Stimulated activated CD4-positive, alpha-beta T cell treated with anti-CD3 and anti-CD28 coated beads, Interleukin-2, amount 100 ng/mL, for 48 hours (primary cell): ENCODE measurements around the gene TNFRSF6B.
"Not testable (repeated sequence)": the region's sequence is repeated elsewhere in the genome, so short reads cannot be mapped to it uniquely, and the experiment has no call there.

Experiments
- DNase-seq, 2 donors: peaks; one replicate each; pipeline ENCODE4 v3.0.0-alpha.2; 2020

TNFRSF6B gene

DNA sequence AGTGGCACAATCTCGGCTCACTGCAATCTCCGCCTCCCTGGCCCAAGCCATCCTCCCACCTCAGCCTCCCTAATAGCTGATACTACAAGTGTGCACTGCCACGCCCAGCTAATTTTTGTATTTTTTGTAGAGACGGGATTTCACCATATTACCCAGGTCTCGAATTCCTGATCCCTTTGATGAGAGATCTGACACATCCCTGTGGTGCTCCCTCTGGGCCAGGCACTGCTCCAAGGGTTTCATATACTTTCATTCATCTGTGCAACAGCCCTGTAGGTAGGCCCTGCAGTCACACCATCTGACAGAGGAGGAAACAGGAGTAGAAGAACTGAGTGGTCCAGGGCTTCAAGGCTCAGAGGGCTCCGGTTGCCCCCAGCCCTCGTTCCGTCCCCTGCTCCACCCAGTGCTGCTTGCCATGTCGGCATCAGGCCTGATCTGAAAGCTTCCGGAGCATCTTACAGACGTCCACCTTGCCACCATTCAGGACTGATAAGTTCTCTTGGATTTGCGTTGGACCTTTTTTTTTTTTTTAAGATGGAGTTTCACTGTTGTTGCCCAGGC, 14.7 kb downstream of the TNFRSF6B start:
- DNase-seq: no peak

DNA sequence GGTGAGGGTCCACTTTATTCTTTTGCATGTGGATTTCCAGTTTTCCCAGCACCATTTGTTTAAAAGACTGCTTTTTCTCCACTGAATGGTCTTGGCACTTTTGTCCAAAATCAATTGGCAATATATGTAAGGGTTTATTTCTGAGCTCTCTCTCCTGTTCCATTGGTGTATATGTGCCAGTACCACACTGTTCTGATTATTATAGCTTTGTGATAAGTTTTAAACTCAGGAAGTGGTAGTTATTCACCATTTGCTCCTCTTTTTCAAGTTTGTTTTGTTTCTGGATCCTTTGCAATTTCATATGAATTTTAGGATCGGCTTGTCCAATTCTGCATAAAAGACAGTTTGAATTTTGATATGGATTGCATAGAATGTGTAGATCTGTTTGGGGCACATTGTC, 15.7 kb downstream of the TNFRSF6B start:
- no peak for DNase-seq

DNA sequence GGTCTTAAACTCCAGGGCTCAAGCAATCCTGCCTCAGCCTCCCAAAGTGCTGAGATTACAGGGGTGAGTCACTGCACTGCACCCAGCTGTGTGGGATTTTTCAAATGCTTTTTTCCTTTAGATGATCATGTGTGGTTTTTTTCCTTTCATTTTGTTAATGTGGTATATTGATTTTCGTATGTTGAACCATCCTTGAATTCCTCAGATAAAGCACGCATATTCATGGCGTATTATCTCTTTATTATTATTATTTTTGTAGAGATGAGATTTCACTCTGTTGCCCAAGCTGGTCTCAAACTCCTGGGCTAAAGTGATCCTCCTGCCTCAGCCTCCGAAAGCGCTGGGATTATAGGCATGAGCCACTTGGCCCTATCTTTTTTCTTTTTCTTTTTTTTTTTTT, 18.4 kb downstream of the TNFRSF6B start:
- DNase-seq: no peak

DNA sequence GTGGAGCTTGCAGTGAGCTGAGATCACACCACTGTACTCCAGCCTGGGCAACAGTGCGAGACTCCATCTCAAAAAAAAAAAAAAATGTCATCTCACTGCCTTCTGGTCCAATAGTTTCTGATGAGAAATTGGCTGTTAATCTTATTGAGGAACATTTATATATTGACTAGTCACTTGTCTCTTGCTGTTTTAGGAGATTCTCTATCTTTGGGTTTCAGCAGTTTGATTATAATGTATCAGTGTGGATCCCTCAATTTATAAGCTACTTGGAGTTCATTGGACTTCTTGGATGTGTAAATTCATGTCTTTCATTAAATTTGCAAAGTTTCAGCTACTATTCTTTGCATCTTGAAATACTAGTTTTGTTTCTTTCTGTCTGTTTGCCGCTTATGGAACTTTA, 22.5 kb downstream of the TNFRSF6B start:
- DNase-seq: no peak

DNA sequence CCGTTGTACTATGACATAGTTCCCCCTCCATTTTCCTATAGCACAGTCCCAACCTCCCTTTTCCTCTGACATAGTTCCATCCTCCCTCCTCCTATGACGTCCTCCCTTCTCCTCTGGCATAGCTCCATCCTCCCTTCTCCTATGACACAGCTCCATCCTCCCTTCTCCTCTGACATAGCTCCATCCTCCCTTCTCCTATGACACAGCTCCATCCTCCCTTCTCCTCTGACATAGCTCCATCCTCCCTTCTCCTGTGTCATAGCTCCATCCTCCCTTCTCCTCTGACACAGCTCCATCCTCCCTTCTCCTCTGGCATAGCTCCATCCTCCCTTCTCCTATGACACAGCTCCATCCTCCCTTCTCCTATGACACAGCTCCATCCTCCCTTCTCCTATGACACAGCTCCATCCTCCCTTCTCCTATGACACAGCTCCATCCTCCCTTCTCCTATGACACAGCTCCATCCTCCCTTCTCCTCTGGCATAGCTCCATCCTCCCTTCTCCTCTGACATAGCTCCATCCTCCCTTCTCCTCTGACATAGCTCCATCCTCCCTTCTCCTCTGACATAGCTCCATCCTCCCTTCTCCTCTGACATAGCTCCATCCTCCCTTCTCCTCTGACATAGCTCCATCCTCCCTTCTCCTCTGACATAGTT, 26.6 kb downstream of the TNFRSF6B start:
- DNase-seq: not testable (repeated sequence)

DNA sequence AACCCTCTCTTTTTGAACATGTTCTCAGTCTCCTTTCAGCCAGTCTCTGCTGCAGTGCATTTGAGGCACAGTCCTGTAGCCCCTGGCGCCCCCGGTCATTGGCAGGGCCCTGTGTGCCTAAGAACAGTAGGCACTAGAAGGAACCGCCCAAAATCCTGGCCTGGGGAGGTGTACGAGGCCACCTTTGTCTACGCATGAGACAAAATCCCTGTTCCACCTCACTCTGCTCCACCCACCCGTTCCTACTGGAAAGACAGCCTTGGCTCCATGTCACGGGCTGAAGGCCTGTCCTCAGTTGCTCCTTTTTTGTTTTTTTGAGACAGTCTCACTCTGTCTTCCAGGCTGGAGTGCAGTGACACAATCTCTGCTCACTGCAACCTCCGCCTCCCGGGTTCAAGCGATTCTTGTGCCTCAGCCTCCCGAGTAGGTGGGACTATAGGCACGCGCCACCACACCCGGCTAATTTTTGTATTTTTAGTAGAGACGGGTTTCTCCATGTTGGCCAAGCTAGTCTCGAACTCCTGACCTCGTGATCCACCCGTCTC, 33.8 kb downstream of the TNFRSF6B start:
- not testable (repeated sequence) for DNase-seq

DNA sequence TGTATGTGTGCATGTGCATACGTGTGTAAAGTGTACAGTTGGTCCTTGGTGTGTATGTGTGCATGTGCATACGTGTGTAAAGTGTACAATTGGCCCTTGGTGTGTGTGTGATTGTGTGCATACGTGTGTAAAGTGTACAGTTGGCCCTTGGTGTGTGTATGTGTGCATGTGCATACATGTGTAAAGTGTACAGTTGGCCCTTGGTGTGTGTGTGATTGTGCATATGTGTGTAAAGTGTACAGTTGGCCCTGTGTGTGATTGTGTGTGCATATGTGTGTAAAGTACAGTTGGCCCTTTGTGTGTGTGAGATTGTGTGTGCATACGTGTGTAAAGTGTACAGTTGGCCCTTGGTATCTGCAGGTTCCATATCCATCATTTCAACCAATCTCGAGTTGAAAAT, 35.0 kb downstream of the TNFRSF6B start:
- no peak for DNase-seq

DNA sequence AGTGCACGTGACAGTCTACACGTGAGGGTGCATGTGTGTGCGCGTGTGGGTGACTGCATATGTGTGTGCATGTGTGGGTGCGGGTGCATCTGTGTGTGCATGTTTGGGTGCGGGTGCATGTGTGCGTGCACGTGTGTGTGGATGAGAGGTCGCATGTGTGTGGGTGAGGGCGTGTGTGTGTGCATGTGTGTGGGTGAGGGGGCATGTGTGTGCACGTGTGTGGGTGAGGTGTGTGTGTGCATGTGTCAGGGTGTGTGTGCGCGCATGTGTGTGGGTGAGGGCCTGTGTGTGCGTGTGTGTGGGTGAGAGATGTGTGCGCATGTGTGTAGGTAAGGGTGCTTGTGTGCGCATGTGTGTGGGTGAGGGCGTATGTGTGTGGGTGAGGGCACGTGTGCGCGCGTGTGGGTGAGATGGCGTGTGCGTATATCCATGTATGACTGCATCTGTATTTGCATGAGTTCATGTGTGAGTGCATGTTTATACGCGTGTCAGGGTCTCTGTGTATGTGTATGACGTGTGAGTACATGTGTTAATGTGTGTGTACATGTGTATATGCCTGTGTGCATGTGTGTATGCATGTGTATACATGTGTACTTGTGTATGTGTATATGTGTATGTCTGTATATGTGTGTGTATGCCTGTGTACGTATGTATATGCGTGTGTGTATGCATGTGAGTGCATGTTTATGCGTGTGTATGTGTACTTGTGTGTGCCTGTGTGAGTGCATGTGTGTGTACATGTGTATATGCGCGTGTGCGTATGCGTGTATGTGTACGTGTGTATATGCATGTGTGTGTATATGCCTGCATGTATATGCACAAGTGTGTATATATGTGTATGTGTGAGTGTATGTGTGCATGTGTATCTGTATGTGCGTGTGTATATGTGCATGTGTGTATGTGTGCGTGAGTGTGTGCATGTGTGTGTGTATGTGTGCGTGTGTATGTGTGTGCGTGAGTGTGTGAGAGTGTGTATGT, 36.0 kb downstream of the TNFRSF6B start:
- no peak for DNase-seq

DNA sequence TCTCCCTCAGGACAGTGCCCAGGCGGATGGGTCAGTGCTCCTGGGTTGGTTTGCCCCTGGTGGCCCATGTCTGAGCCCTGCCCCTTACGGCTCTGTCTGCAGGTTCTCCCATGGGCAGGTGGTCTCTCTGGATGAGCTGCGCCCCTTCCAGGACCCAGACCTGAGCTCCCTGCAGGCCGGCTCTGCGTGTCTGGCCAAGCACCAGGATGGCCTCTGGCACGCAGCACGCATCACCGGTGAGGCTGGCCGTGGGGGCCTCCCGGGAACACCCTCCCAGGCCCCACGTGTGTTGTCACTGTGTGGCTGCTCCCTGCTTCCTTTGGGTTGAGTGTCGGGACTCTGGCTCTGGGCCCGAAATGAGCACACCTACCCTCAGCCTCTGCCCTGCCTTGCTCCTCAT, 36.7 kb downstream of the TNFRSF6B start:
- no peak for DNase-seq

DNA sequence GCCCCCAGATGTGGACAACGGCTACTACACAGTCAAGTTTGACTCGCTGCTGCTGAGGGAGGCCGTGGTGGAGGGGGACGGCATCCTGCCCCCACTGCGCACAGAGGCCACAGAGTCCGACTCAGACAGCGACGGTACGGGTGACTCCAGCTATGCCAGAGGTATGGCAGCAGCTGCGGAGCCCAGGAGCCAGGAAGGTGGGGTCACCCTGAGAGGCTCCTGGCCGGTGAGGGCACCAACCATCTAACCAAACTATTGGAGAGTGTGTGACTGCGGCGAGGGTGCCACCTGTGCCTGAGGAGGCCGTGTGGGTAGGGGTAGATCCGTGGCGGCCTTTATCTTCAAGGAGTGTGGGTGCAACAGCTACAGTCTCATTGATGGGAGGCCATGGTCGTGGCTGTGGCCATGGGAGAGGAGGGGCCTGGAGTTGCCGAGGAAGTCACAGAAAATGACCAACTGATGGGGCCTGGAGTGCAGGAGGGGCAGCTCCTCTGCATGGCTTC, 37.2 kb downstream of the TNFRSF6B start:
- DNase-seq: no peak

DNA sequence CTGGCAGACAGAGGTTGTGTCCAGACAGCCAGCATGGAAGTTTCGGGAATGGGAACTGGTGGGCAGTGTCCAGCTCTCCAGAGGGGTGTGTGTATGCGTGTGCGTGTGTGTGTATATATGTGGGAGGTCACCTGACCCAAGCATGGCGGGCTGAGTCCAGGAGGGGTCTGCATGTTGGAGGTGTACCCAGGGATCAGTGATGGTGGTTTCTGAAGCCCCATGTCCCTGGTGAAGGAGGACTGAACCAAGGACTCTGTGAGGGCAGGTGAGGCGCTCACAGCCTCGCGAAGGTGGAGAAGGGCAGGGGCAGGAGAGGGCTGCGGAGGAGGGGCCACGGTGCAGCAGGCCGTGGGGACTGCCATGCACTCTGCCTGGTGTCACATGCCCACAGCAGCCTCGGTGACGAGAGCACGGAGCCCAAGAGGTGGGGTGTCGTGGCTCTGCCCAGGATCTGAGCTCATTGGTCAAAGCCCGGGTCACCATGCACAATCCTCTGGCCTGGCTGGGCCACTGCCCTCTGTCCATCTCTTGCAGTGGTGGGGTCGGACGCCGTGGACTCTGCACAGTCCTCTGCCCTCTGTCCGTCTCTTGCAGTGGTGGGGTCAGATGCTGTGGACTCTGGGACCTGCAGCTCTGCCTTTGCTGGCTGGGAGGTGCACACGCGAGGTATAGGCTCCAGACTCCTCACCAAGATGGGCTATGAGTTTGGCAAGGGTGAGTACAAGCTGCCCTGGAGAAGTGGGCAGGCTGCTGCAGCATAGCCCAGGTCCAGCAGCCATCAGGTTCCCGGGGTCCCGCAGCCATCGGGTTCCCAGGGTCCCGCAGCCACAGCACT, 37.9 kb downstream of the TNFRSF6B start:
- no peak for DNase-seq

DNA sequence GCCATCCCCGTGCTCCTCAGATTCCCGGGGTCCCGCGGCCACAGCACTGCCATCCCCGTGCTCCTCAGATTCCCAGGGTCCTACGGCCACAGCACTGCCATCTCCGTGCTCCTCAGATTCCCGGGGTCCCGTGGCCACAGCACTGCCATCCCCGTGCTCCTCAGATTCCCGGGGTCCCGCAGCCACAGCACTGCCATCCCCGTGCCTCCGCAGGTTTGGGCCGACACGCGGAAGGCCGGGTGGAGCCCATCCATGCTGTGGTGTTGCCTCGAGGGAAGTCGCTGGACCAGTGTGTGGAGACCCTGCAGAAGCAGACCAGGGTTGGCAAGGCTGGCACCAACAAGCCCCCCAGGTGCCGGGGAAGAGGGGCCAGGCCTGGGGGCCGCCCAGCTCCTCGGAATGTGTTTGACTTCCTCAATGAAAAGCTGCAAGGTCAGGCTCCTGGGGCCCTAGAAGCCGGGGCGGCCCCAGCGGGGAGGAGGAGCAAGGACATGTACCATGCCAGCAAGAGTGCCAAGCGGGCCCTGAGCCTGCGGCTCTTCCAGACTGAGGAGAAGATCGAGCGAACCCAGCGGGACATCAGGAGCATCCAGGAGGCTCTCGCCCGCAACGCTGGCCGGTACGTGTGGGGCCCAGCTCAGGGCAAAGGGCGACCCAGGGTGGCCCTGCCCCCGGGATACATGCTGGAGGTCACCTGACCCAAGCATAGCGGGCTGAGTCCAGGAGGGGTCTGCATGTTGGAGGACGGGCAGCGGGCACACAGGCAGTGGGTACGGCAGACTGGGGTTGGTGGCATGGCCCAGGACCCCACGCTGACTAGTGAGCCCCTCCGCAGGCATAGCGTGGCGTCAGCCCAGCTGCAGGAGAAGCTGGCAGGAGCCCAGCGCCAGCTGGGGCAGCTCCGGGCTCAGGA, 38.8 kb downstream of the TNFRSF6B start:
- DNase-seq: no peak

DNA sequence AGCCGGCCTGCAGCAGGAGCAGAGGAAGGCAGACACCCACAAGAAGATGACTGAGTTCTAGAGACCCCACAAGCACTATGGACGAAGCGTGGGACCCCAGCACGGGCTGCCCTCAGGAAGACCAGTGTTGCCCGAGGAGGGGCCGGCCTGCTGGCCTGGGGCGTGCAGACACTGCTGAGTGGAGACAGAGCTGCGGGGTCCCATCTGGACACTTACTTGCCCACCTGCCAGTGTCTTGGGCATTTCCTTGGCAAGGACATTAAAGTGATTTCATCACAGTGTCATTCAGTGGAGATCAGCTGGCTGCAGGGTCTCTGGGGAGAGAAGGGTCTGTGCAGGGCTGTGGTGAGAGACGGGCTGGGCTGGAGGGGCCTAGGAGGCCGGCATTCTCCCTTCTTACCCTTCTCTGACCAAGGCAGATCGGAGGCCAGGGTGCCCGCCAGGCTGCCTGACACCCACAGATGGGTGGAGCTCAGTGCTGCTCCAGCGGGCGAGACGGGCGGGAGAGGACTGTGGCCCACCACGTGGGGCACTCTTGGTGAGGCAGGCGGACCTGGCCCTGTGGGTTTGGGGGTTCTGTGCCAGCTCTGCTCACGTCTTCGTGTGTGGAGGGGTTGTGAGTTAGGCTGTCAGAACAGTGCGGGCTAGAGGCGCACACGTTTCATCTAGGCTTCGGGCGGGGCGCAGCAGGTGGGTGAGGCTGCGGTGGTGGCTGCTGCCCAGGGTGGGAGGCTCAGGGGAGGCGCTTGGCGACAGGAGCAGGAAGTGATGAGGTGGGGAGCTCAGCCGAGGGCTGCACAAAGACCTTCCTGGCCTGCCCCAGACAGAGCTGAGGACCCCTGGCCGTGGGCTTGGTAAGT, 39.6 kb downstream of the TNFRSF6B start, which contains the start of gene LIME1:
Gene LIME1 (plus strand): TSS at position 806 of the 860 bp plus-strand sequence. CDS start 886 bp downstream, outside the sequence.
- peak; percentile 25 to 44 for DNase-seq

DNA sequence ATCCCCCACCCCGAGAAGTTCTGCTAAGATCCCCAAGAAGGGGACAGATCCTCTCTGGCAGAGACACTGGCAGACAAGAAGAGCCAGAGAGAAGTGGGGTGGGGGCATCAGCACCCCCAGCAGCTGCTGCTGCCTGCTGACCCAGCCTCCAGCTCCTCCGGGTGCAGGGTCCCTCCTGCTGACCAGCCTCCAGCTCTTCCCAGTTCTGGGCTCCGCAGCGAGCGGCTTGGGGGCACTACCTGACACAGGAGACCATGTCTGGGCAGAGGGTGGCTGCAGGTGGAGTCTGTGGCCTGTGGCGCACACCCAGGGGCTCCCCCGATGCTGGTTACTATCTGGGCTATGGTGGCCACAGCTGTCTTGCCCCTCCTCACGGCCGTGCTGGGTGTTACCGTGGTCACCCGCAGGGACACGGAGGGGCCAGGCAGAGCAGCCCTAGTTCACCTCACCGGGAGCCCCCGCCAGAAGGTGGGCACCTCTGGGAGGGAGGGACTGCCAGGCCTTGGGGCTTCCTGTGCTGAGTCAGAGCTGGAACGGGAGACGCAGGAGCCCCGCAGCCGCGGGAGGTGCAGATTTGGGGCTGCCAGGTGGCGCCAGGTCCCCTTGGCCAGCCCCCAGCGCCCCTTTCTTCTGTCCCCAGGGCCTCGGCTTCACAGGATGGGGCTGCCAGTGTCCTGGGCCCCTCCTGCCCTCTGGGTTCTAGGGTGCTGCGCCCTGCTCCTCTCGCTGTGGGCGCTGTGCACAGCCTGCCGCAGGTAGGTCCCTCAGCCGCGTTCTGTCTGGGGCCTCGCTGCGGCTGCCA, 40.6 kb downstream of the TNFRSF6B start:
- peak; percentile 31 to 44 for DNase-seq

DNA sequence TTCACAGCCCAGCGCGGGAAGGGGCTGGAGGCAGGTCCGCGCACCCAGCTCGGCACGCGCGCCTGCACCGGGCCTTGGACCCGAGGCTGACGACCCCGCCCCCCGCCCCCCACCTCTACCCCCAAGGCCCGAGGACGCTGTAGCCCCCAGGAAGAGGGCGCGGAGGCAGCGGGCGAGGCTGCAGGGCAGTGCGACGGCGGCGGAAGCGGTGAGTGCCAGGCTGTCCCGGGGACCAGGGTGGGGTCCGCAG, 41.2 kb downstream of the TNFRSF6B start:
- DNase-seq: no peak

DNA sequence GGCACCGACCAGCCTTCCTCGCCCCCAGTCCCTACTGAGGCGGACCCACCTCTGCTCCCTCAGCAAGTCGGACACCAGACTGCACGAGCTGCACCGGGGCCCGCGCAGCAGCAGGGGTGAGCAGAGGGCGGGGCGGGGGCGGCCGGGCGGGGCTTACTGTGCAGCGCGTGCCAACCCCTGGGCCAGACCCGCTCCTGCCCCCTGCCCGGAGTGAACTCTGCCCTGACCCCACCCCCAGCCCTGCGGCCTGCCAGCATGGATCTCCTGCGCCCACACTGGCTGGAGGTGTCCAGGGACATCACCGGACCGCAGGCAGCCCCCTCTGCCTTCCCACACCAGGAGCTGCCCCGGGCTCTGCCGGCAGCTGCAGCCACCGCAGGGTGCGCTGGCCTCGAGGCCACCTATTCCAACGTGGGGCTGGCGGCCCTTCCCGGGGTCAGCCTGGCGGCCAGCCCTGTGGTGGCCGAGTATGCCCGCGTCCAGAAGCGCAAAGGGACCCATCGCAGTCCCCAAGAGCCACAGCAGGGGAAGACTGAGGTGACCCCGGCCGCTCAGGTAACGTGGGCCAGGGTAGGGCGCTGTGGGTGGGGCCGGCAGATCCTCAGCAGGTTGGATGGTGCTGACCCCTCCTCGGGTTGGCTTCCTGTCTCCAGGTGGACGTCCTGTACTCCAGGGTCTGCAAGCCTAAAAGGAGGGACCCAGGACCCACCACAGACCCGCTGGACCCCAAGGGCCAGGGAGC, 41.7 kb downstream of the TNFRSF6B start:
- peak in 1 of 2 donors; percentile 26 for DNase-seq

DNA sequence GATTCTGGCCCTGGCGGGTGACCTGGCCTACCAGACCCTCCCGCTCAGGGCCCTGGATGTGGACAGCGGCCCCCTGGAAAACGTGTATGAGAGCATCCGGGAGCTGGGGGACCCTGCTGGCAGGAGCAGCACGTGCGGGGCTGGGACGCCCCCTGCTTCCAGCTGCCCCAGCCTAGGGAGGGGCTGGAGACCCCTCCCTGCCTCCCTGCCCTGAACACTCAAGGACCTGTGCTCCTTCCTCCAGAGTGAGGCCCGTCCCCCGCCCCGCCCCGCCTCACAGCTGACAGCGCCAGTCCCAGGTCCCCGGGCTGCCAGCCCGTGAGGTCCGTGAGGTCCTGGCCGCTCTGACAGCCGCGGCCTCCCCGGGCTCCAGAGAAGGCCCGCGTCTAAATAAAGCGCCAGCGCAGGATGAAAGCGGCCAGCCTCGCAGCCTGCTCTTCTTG, 42.3 kb downstream of the TNFRSF6B start:
- DNase-seq: no peak
